ENCODE measurements around the gene DMD. TPM values are rescaled to one million over a fixed set of nuclear protein-coding genes. Genes with fewer than 3 reads are reported as not detected.

Gene DMD
- polyA plus RNA-seq, 1 donor from 2014 or later = 21.6 TPM

GRCh38 chrX:31929366-31929765 is 1282.0 kb downstream of the DMD start:
- Histone ChIP-seq H3F3A (ENCODE audit: insufficient read depth, low read length, poor library complexity, severe bottlenecking) (no peaks in the 10 kb centered on the region), H3K27ac (ENCODE audit: low read length) (no peak overlapping the region), H3K36me3 (ENCODE audit: insufficient read depth, low read length) (no peaks in the 10 kb centered on the region), H3K9me2 (ENCODE audit: insufficient read depth, low read length) (no peaks in the 10 kb centered on the region), H3K9me3 (ENCODE audit: low read length) (no peaks in the 10 kb centered on the region), H3K79me2 (replicated peaks; ENCODE audit: insufficient read depth, low read length) (no peaks in the 10 kb centered on the region), H3K4me3 (ENCODE audit: low read length) (no peak overlapping the region), H3K9ac (ENCODE audit: low read length) (no peak overlapping the region), H2AFZ (ENCODE audit: low read depth, low read length) (no peak overlapping the region), H3K4me2 (ENCODE audit: low read length) (no peak overlapping the region), H3K27me3 (ENCODE audit: insufficient read depth, low read depth, low read length) (no peaks in the 10 kb centered on the region), H4K20me1 (ENCODE audit: insufficient read depth) (no peaks in the 10 kb centered on the region)
- TF ChIP-seq SMC3 (conservative IDR thresholded peaks at IDR 0.05; ENCODE audit: poor library complexity) (no peak), EP300 (conservative IDR thresholded peaks at IDR 0.05; ENCODE audit: poor library complexity, severe bottlenecking) (no peak), POLR2AphosphoS5 (IDR thresholded peaks at IDR 0.05) (no peak), EZH2 (IDR thresholded peaks at IDR 0.05; ENCODE audit: borderline replicate concordance, insufficient read depth, low read length, poor library complexity, severe bottlenecking) (no peak), MXI1 (conservative IDR thresholded peaks at IDR 0.05; ENCODE audit: poor library complexity, severe bottlenecking) (no peak)

GRCh38 chrX:31921236-31921635 is 1290.1 kb downstream of the DMD start:
- no peaks in the 10 kb centered on the region for H3K36me3 ChIP-seq (ENCODE audit: insufficient read depth, low read length)
- TF ChIP-seq POLR2AphosphoS5 (IDR thresholded peaks at IDR 0.05) = no peak
- H3K27ac ChIP-seq (ENCODE audit: low read length) = no peak overlapping the region
- H2AFZ ChIP-seq (ENCODE audit: low read depth, low read length) = no peak overlapping the region
- H3K9me3 ChIP-seq (ENCODE audit: low read length) = no peaks in the 10 kb centered on the region
- no peak overlapping the region for H3K4me3 ChIP-seq (ENCODE audit: low read length)
- no peak overlapping the region for H3K4me2 ChIP-seq (ENCODE audit: low read length)
- no peak overlapping the region for H3K9ac ChIP-seq (ENCODE audit: low read length)
- H3K27me3 ChIP-seq (ENCODE audit: insufficient read depth, low read depth, low read length) = no peaks in the 10 kb centered on the region
- H3K79me2 ChIP-seq (replicated peaks; ENCODE audit: insufficient read depth, low read length) = no peaks in the 10 kb centered on the region
- H3F3A ChIP-seq (ENCODE audit: insufficient read depth, low read length, poor library complexity, severe bottlenecking) = no peaks in the 10 kb centered on the region
- no peaks in the 10 kb centered on the region for H4K20me1 ChIP-seq (ENCODE audit: insufficient read depth)
- H3K9me2 ChIP-seq (ENCODE audit: insufficient read depth, low read length) = no peaks in the 10 kb centered on the region

GRCh38 chrX:31909850-31910572 is 1301.3 kb downstream of the DMD start:
- H3K27me3 ChIP-seq (ENCODE audit: insufficient read depth, low read depth, low read length) = no peaks in the 10 kb centered on the region
- H3K27ac ChIP-seq (ENCODE audit: low read length) = no peak overlapping the region
- no peaks in the 10 kb centered on the region for H4K20me1 ChIP-seq (ENCODE audit: insufficient read depth)
- H3K79me2 ChIP-seq (replicated peaks; ENCODE audit: insufficient read depth, low read length) = no peaks in the 10 kb centered on the region
- H3K9ac ChIP-seq (ENCODE audit: low read length) = no peak overlapping the region
- no peaks in the 10 kb centered on the region for H3K9me3 ChIP-seq (ENCODE audit: low read length)
- no peaks in the 10 kb centered on the region for H3K36me3 ChIP-seq (ENCODE audit: insufficient read depth, low read length)
- TF ChIP-seq POLR2AphosphoS5 (IDR thresholded peaks at IDR 0.05) (no peak), SMC3 (conservative IDR thresholded peaks at IDR 0.05; ENCODE audit: poor library complexity) (no peak), REST (IDR thresholded peaks at IDR 0.05; ENCODE audit: borderline replicate concordance) (no peak), EZH2 (IDR thresholded peaks at IDR 0.05; ENCODE audit: borderline replicate concordance, insufficient read depth, low read length, poor library complexity, severe bottlenecking) (no peak), RAD21 (conservative IDR thresholded peaks at IDR 0.05) (no peak), MXI1 (conservative IDR thresholded peaks at IDR 0.05; ENCODE audit: poor library complexity, severe bottlenecking) (no peak), TAF1 (IDR thresholded peaks at IDR 0.05; ENCODE audit: low read depth) (no peak), CTCF (IDR thresholded peaks at IDR 0.05; ENCODE audit: poor library complexity, severe bottlenecking) (no peak), EP300 (conservative IDR thresholded peaks at IDR 0.05; ENCODE audit: poor library complexity, severe bottlenecking) (no peak)
- H3K4me3 ChIP-seq (ENCODE audit: low read length) = no peak overlapping the region
- no peaks in the 10 kb centered on the region for H3K9me2 ChIP-seq (ENCODE audit: insufficient read depth, low read length)
- H3F3A ChIP-seq (ENCODE audit: insufficient read depth, low read length, poor library complexity, severe bottlenecking) = no peaks in the 10 kb centered on the region
- no peak overlapping the region for H3K4me2 ChIP-seq (ENCODE audit: low read length)
- H2AFZ ChIP-seq (ENCODE audit: low read depth, low read length) = no peak overlapping the region
